ENCODE results near the gene ERI3. TPM values are rescaled to one million over a fixed set of nuclear protein-coding genes. Genes with fewer than 3 reads are reported as not detected.
A peak's percentile ranks its signal among the peaks of the same experiment; 100 is the strongest.

The ERI3 gene
- total and polyA plus RNA-seq, 2 of the 13 experiments (the other 11 are each of a cell fraction or from before 2014, with no cell fraction given) = 35.6 to 35.9 TPM

GRCh38 chr1:44389437-44389836 lies 34.4 kb upstream of the ERI3 start:
- DNase-seq (ENCODE audit: low spot score) (no peak), FAIRE-seq (no peak), ATAC-seq (no peak)
- CTCF ChIA-PET (ENCODE audit: low intra/inter-chr PET ratio, low total read pairs) = interaction anchor here (1.0 kb wide), 1 partner anchor 182 kb away, joined by 3 read pairs; no protein-coding TSS in a partner anchor
- no peaks in the 10 kb centered on the region for H3K36me3 ChIP-seq (replicated peaks in 1 of 2; ENCODE audit: control insufficient read depth in 1 of 2, insufficient read depth in 2 of 2, low read length in 2 of 2)
- no peaks in the 10 kb centered on the region for H3K9me3 ChIP-seq (ENCODE audit: low read length)
- no peak overlapping the region for H3K9ac ChIP-seq (ENCODE audit: insufficient read depth, low read depth, low read length)
- no peak overlapping the region for H3K4me2 ChIP-seq (ENCODE audit: low read depth, low read length)
- POLR2A ChIA-PET = no interaction called here
- WGBS (ENCODE audit: low lambda C conversion rate) = 35% methylated on average over 1 of the region's 1 CpG
- intact Hi-C loops (cut with micrococcal nuclease; ENCODE audit: unreplicated experiment) = no loop called here
- no peak overlapping the region for H2AFZ ChIP-seq (ENCODE audit: low read length)
- no peak for TF ChIP-seq NKX3-1 (CRISPR knock-in tag; IDR thresholded peaks at IDR 0.05)
- TF ChIP-seq MAFK (conservative IDR thresholded peaks at IDR 0.05 in 1 of 2, IDR thresholded peaks at IDR 0.05 in 1 of 2; ENCODE audit: low read length in 2 of 2) = peak in 1 of 2 experiments; percentile 24; a peak in 1 of 4 replicates
- TF ChIP-seq HNF4A (CRISPR knock-in tag; IDR thresholded peaks at IDR 0.05) = no peak
- TF ChIP-seq MEF2D (CRISPR knock-in tag; IDR thresholded peaks at IDR 0.05) = no peak
- H3K27ac ChIP-seq (ENCODE audit: extremely low read length, insufficient read depth, low read length) = no peak overlapping the region
- peaks cover 0 to 8% of the 10 kb centered on the region in 2 experiments; a peak in 2 of 5 replicates for H3K27me3 ChIP-seq (ENCODE audit: control insufficient read depth in 1 of 2, insufficient read depth in 2 of 2, low read length in 2 of 2)
- H4K20me1 ChIP-seq (ENCODE audit: insufficient read depth, low read length) = no peaks in the 10 kb centered on the region
- no peaks in the 10 kb centered on the region for H3K79me2 ChIP-seq (ENCODE audit: insufficient read depth, low read length)
- in situ Hi-C loops (cut with HindIII; ENCODE audit: extremely low pct_ligation_motif_present, low pct_unique_long_range_greater_than_20kb) = no loop called here
- H3K4me1 ChIP-seq (ENCODE audit: insufficient read depth, low read length) = peaks cover 23% of the 10 kb centered on the region
- BruUV-seq (replicated peaks) = no TSS peak
- no peak overlapping the region for H3K4me3 ChIP-seq (replicated peaks in 1 of 3; ENCODE audit: insufficient read depth in 1 of 3, low read depth in 2 of 3, low read length in 3 of 3)

DNA sequence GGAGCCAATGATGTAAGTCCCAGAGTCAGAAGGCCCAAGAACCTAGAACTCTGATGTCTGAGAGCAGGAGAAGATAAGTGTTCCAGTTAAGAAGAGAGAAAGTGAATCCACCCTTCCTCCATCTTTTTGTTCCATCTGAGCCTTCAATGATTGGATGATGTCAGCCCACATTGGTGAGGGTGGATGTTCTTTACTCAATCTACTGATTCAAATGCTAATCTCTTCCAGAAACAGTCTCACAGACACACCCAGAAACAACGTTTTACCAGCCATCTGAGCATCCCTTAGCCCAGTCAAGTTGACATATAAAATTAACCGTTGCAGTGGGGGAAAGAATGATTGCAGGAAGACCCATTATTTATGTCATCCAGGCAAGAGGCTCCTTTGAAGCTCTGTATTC lies 33.5 kb upstream of the ERI3 start:
- ATAC-seq (no peak), FAIRE-seq (no peak), DNase-seq (ENCODE audit: low spot score) (no peak)
- no peaks in the 10 kb centered on the region for H3K79me2 ChIP-seq (ENCODE audit: insufficient read depth, low read length)
- H3K4me2 ChIP-seq (ENCODE audit: low read depth, low read length) = no peak overlapping the region
- ChIA-PET POLR2A (no interaction called here), CTCF (ENCODE audit: low intra/inter-chr PET ratio, low total read pairs) (no interaction called here)
- intact Hi-C loops (cut with micrococcal nuclease; ENCODE audit: unreplicated experiment) = no loop called here
- H4K20me1 ChIP-seq (ENCODE audit: insufficient read depth, low read length) = no peaks in the 10 kb centered on the region
- H3K36me3 ChIP-seq (replicated peaks in 1 of 2; ENCODE audit: control insufficient read depth in 1 of 2, insufficient read depth in 2 of 2, low read length in 2 of 2) = no peaks in the 10 kb centered on the region
- no peaks in the 10 kb centered on the region for H3K9me3 ChIP-seq (ENCODE audit: low read length)
- H2AFZ ChIP-seq (ENCODE audit: low read length) = no peak overlapping the region
- H3K9ac ChIP-seq (ENCODE audit: insufficient read depth, low read depth, low read length) = no peak overlapping the region
- TF ChIP-seq ZNF556 (CRISPR knock-in tag; IDR thresholded peaks at IDR 0.05; ENCODE audit: borderline replicate concordance) (no peak), ZNF572 (CRISPR knock-in tag; IDR thresholded peaks at IDR 0.05) (no peak), UBTF (CRISPR knock-in tag; IDR thresholded peaks at IDR 0.05) (no peak), TFDP2 (CRISPR knock-in tag; IDR thresholded peaks at IDR 0.05) (no peak), PAX8 (CRISPR knock-in tag; IDR thresholded peaks at IDR 0.05; ENCODE audit: borderline replicate concordance) (no peak), ZC3H13 (CRISPR knock-in tag; IDR thresholded peaks at IDR 0.05) (no peak), ZNF580 (CRISPR knock-in tag; IDR thresholded peaks at IDR 0.05; ENCODE audit: borderline replicate concordance, low read depth) (no peak), PHF5A (CRISPR knock-in tag; IDR thresholded peaks at IDR 0.05; ENCODE audit: low read depth, unreplicated experiment) (no peak)
- no TSS peak for BruUV-seq (replicated peaks)
- no peak overlapping the region for H3K27ac ChIP-seq (ENCODE audit: extremely low read length, insufficient read depth, low read length)
- in situ Hi-C loops (cut with HindIII; ENCODE audit: extremely low pct_ligation_motif_present, low pct_unique_long_range_greater_than_20kb) = no loop called here
- peaks cover 23% of the 10 kb centered on the region for H3K4me1 ChIP-seq (ENCODE audit: insufficient read depth, low read length)
- H3K27me3 ChIP-seq (ENCODE audit: control insufficient read depth in 1 of 2, insufficient read depth in 2 of 2, low read length in 2 of 2) = peaks cover 0 to 8% of the 10 kb centered on the region in 2 experiments; a peak in 2 of 5 replicates
- 0% methylated on average over 2 of the region's 2 CpGs for WGBS (ENCODE audit: low lambda C conversion rate)
- no peak overlapping the region for H3K4me3 ChIP-seq (replicated peaks in 1 of 3; ENCODE audit: insufficient read depth in 1 of 3, low read depth in 2 of 3, low read length in 3 of 3)
